GM19467 (cell line): ENCODE measurements around the gene ATXN7L1.

Experiments
- ATAC-seq: cut with Tn5 transposase; IDR thresholded peaks from one replicate; pipeline ENCODE4 v1.9.1; 2021; ENCODE audit warnings: mild to moderate bottlenecking, moderate library complexity; ENCODE audit not compliant: unreplicated experiment

The ATXN7L1 gene

GRCh38 chr7:105594034-105594433, 282.4 kb downstream of the ATXN7L1 start:
- ATAC-seq = no peak

- ATAC-seq = no peak
Observed at GRCh38 chr7:105591522-105591921, 284.9 kb downstream of the ATXN7L1 start.

GRCh38 chr7:105590793-105591192, 285.6 kb downstream of the ATXN7L1 start:
- ATAC-seq = no peak

- ATAC-seq = peak; percentile 87
Observed at GRCh38 chr7:105589356-105590077, 286.9 kb downstream of the ATXN7L1 start.

GRCh38 chr7:105587909-105588635, 288.3 kb downstream of the ATXN7L1 start:
- no peak for ATAC-seq

- ATAC-seq = no peak
Observed at GRCh38 chr7:105585850-105586500, 290.4 kb downstream of the ATXN7L1 start.

- no peak for ATAC-seq
Observed at GRCh38 chr7:105584165-105584564, 292.2 kb downstream of the ATXN7L1 start.

- ATAC-seq = no peak
Observed at GRCh38 chr7:105583061-105583460, 293.3 kb downstream of the ATXN7L1 start.

GRCh38 chr7:105581066-105581811, 295.2 kb downstream of the ATXN7L1 start, which contains the start of gene EFCAB10:
TSS of gene EFCAB10 (minus strand) at chr7:105581493. CDS start at chr7:105581463, 30 bp downstream.
- peak; percentile 79 for ATAC-seq

GRCh38 chr7:105580022-105580740, 296.2 kb downstream of the ATXN7L1 start:
- ATAC-seq = no peak

GRCh38 chr7:105578496-105578895, 297.9 kb downstream of the ATXN7L1 start:
- ATAC-seq = no peak

GRCh38 chr7:105577251-105577650, 299.1 kb downstream of the ATXN7L1 start:
- ATAC-seq = no peak

GRCh38 chr7:105571891-105572290, 304.5 kb downstream of the ATXN7L1 start:
- ATAC-seq = no peak

- no peak for ATAC-seq
Observed at GRCh38 chr7:105567821-105568220, 308.6 kb downstream of the ATXN7L1 start.

GRCh38 chr7:105567024-105567423, 309.4 kb downstream of the ATXN7L1 start:
- no peak for ATAC-seq

GRCh38 chr7:105565190-105565589, 311.2 kb downstream of the ATXN7L1 start:
- no peak for ATAC-seq

- ATAC-seq = no peak
Observed at GRCh38 chr7:105559926-105560325, 316.5 kb downstream of the ATXN7L1 start.
